NCI-H187 treated with DMSO at 0.1 percent for 48 hours (cell line): ENCODE results near the gene SSX4.
"Not testable (repeated sequence)": the region's sequence is repeated elsewhere in the genome, so short reads cannot be mapped to it uniquely, and the experiment has no call there.

ENCODE experiments used
- DNase-seq: peaks from one replicate; lab custom pipeline; 2025; lab: John Stamatoyannopoulos, UW

The SSX4 gene, protein sequence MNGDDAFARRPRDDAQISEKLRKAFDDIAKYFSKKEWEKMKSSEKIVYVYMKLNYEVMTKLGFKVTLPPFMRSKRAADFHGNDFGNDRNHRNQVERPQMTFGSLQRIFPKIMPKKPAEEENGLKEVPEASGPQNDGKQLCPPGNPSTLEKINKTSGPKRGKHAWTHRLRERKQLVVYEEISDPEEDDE

DNA sequence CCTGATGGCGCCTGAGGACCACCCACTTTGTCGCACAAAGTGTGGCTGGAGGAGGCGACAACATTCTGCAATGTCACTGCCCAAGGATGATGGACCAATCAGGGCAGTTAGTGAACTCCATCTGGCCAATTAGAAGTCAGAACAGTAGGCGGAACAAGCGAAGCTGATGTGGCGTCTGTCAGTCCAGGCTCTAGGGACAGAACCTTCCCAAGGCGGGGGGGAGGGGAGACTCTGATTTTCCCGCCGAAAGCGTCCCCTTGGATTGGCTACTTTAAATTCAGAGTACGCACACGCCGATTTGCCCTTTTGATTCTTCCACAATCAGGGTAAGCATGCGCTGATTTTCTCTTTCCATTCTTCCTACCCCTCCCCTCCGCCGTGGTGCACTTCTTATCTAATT lies at the start of gene SSX4:
Gene SSX4, plus strand, starts transcription at position 301 of the 400 bp plus-strand sequence. CDS start 515 bp downstream, outside the sequence.
- DNase-seq: not testable (repeated sequence)

DNA sequence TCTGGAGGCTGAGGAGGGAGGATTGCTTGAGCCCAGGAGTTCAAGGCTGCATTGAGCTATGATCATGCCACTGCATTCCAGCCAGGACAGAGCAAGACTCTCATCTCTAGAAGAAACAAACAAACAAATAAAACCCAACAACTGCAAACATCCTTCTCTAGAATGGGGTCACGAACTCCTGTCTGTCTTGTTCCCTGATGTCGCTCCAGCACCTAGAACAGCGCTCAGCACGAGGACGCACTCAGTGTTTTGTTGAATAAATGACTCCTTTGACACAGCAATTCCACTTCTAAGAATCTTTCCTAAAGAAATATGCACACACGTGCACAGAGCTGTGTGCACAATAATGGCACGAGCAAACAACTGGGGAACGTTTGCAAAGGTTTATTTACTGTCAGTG lies 37.3 kb upstream of the SSX4 start:
- not testable (repeated sequence) for DNase-seq

DNA sequence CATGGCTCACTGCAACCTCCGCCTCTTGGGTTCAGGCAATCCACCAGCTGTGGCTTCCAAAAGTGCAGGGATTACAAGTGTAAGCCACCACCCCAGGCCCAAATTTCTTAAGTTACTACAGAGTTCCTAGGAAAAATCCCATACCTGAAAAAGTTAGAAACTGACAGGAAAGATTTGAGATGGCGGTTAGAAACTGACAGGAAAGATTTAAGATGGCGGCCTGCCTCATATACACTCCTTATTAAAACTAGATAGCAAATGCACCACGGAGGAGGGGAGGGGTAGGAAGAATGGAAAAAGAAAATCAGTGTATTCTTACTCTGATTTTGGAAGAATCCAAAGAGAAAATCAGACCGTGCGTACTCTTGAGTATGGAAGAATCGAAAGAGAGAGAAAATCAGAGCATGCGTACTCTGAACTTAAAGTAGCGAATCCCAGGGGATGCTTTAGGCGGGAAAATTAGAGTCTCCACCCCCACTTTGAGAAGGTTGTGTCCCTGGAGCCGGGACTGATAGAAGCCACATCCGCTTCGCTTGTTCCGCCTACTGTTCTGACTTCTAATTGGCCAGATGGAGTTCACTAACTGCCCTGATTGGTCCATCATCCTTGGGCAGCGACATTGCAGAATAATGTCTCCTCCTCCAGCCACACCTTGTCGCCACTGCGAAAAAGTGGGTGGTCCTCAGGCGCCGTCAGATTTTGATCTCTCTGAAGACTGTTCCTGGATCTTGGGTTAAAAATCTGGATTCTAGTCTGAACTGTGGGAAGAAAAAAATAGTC lies 26.8 kb upstream of the SSX4 start, which contains the start of gene SSX3:
Gene SSX3, minus strand, starts transcription at position 389 of the 780 bp plus-strand sequence. CDS start 1,454 bp downstream, outside the sequence.
- not testable (repeated sequence) for DNase-seq

DNA sequence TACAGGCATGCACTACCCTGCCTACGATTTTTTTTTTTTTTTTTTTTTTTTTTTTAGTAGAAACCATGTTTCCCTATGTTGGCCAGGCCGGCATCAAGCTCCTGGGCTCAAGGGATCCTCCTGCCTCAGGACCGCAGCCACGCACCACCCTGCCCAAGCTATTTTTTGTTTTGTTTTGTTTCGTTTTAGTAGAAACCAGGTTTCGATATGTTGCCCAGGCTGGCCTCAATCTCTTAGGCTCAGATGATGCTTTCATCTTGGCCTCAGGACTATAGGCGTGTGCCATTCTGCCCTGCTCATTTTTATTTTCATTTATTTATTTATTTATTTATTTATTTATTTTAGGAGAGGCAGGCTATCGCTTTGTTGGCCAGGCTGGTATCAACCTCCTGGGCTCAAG lies 25.7 kb upstream of the SSX4 start:
- DNase-seq: no peak

DNA sequence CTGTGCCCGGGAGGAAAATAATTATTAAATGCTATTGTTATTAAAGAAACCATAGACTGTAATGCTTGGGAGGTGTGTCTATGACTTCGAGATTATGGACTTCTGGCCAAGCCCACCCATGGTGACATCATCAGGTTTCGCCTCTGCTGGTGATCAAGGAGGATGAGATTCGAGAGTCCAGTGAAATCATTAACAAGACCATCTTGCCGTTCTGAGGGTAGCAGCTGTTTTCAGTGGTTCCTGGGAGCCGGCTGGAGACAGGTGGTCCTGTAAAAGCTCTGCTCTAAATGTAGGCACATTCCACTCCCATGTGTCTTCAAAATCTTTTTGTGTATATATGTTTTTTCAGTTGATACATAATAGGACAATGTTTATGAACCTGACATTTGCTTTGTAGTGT lies 24.1 kb upstream of the SSX4 start:
- not testable (repeated sequence) for DNase-seq

DNA sequence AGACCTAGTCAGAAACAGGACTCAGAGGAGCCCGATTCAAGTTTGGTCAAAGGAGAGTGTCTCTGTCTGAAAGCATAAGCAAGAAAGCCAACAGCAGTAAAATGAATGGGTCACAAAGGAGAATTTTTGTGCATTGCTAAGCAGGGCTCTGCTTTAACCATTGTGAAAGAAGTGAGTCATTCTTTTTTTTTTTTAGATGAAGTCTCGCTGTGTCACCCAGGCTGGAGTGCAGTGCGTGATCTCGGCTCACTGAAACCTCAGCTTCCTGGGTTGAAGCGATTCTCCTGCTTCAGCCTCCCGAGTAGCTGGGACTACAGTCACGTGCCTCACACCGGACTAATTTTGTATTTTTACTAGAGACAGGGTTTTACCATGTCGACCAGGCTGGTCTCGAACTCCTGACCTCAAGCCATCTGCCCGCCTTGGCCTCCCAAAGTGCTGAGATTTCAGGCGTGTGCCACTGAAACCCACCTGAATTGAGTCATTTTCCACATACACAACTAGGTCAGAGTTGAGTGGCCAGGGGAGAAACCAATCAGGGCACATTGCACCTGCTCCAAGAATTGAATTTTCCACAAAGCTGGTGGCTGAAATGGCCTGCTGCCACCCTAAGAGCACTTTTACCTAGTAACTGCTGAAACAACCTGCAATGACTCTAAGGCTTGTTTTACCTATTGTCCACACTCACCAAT lies 15.5 kb upstream of the SSX4 start:
- not testable (repeated sequence) for DNase-seq

DNA sequence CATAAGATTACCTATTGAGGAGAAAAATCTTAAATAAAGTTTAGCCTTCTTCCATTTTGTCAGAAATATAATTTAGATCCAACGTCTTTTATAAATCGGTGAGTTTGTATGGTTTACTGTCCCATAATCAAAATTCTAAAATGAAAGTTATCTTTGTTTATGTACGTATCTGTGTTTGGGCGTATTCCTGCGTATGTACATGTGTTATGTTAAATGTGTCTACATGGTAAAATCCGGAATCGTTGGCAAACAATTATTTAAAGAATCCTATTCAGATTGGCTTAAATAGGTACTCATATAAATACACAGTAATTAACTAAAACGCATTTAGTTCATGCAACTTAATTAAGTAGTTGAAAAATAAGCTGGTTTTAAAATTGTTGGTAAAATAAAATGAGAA lies 12.9 kb upstream of the SSX4 start:
- not testable (repeated sequence) for DNase-seq

DNA sequence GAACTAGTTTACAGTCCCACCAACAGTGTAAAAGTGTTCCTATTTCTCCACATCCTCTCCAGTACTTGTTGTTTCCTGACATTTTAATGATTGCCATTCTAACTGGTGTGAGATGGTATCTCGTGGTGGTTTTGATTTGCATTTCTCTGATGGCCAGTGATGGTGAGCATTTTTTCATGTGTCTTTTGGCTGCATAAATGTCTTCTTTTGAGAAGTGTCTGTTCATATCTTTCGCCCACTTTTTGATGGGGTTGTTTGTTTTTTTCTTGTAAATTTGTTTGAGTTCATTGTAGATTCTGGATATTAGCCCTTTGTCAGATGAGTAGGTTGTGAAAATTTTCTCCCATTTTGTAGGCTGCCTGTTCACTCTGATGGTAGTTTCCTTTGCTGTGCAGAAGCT lies 13.6 kb downstream of the SSX4 start:
- DNase-seq: not testable (repeated sequence)

DNA sequence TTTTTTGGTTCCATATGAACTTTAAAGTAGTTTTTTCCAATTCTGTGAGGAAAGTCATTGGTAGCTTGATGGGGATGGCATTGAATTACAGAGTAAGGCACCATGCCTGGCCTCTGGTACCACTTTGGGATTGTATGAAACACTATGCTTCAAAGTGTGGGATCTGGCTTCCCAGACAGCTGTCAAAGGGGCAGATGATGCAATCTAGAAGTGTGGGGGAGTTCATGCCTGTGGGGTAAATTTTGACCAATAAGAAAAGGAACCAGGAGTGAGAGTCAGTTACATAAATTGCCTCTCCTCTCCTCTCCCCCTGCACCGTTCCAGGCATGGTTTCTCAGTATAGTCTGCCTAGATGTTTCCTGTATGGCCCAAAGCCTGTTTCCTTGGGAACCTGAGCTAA lies 14.5 kb downstream of the SSX4 start:
- DNase-seq: not testable (repeated sequence)

DNA sequence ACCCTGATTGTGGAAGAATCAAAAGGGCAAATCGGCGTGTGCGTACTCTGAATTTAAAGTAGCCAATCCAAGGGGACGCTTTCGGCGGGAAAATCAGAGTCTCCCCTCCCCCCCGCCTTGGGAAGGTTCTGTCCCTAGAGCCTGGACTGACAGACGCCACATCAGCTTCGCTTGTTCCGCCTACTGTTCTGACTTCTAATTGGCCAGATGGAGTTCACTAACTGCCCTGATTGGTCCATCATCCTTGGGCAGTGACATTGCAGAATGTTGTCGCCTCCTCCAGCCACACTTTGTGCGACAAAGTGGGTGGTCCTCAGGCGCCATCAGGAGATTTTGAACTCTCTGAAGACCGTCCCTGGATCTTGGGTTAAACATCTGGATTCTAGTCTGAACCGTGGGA lies 28.5 kb downstream of the SSX4 start, which contains the start of gene SSX4B:
Gene SSX4B, minus strand, starts transcription at position 101 of the 400 bp plus-strand sequence. CDS start 588 bp downstream, outside the sequence.
- not testable (repeated sequence) for DNase-seq

DNA sequence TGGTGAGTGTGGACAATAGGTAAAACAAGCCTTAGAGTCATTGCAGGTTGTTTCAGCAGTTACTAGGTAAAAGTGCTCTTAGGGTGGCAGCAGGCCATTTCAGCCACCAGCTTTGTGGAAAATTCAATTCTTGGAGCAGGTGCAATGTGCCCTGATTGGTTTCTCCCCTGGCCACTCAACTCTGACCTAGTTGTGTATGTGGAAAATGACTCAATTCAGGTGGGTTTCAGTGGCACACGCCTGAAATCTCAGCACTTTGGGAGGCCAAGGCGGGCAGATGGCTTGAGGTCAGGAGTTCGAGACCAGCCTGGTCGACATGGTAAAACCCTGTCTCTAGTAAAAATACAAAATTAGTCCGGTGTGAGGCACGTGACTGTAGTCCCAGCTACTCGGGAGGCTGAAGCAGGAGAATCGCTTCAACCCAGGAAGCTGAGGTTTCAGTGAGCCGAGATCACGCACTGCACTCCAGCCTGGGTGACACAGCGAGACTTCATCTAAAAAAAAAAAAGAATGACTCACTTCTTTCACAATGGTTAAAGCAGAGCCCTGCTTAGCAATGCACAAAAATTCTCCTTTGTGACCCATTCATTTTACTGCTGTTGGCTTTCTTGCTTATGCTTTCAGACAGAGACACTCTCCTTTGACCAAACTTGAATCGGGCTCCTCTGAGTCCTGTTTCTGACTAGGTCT lies 43.8 kb downstream of the SSX4 start:
- DNase-seq: not testable (repeated sequence)

DNA sequence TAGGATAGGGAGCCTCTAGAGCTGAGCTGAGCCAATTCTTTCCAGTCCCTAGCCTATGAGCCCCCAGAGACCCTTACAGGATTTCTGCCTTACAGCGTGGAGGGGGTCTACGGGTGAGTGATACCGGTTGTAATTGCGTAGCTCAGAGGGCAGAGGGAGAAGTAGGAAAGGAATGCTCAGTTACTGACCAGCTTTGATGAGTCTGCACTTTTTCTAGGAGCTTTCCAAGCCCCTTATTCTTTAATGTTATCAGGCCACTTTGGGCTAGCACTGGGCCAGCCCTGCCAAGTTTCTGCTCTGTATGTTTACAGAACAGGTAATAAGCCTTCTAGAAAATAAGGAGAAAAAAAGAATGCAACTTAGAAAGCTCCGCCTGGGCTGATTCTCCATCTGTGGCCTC lies 46.3 kb downstream of the SSX4 start:
- not testable (repeated sequence) for DNase-seq

DNA sequence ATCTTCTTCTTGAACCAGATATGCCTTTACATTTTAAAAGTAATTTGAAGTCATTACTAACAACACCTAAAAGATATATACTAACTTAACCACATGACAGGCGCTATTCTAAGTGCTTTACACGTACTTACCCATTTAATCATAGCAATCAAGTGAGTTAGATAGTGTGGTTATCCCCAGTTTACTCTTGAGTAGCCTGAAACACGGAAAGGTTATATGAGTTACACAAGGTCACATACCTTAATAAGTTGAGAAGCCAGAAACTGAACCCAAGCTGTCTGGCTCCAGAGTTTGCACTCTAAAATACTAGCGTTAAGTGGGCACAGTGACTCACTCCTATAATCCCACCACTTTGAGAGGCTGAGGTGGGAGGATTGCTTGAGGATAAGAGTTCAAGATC lies 46.8 kb downstream of the SSX4 start:
- not testable (repeated sequence) for DNase-seq

DNA sequence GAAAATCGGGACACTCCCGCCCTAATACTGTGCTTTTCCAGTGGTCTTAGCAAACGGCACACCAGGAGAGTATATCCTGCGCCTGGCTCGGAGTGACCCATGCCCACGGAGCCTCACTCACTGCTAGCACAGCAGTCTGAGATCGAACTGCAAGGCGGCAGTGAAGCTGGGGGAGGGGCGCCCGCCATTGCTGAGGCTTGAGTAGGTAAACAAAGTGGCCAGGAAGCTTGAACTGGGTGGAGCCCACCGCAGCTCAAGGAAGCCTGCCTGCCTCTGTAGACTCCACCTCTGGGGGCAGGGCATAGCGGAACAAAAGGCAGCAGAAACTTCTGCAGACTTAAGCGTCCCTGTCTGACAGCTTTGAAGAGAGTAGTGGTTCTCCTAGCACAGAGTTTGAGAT lies 50.4 kb downstream of the SSX4 start:
- DNase-seq: not testable (repeated sequence)
